ENCODE results near the gene SLC38A1.

Gene SLC38A1

DNA sequence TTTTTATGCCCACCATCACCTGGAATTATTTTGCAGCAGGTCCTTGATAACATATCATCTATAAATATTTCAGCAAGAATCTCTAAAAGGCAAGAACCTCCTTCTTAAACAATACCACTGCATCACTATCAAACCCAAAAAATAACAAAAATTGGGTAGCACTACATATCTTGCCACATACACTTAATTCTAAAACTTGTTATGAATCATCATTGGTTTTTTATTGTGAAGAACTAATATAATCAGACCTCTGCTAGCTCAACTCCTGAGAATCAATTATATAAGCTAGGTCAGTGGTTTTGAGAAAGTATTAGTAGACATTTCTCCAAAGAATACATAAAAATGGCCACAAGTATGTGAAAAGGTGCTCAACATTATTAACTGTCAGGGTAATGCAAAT is 23.8 kb downstream of the SLC38A1 start:
- no peak for DNase-seq (ENCODE audit: low read depth)
- TF ChIP-seq, protein P1, sequence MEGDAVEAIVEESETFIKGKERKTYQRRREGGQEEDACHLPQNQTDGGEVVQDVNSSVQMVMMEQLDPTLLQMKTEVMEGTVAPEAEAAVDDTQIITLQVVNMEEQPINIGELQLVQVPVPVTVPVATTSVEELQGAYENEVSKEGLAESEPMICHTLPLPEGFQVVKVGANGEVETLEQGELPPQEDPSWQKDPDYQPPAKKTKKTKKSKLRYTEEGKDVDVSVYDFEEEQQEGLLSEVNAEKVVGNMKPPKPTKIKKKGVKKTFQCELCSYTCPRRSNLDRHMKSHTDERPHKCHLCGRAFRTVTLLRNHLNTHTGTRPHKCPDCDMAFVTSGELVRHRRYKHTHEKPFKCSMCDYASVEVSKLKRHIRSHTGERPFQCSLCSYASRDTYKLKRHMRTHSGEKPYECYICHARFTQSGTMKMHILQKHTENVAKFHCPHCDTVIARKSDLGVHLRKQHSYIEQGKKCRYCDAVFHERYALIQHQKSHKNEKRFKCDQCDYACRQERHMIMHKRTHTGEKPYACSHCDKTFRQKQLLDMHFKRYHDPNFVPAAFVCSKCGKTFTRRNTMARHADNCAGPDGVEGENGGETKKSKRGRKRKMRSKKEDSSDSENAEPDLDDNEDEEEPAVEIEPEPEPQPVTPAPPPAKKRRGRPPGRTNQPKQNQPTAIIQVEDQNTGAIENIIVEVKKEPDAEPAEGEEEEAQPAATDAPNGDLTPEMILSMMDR (IDR thresholded peaks at IDR 0.05; ENCODE audit: low read depth, low read length, missing control alignments): no peak
- H3K4me3 ChIP-seq (ENCODE audit: low read depth, low read length): no peak overlapping the region

DNA sequence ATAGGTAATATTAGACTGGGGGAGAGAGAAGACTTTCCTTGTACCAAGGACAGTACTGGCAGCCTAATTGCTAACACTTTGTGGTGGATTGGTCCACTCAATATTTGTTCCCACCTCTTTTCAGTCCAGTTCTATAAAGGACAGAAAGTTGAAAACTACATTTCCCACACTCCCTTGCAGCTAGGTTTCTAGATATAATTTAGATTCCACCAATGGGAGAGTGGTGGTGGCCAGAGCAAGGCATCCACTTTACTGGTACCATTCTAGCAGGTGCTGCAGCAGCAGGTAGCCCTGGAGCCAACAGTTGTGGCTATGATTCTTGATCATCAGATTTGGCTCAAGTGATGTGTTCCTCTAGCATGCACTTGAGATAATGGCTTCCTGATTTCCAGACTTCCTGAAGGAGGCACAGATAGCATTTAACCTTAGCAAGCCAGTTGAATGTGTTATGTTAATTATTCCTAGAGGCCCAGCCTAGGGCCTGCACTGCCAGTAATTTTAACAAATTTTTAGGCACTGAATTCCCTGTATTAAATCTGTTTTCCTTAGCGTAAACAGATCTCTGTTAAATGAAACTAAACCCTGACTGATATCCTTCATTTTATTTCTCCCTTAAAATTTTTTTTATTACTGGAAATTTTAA is 24.4 kb downstream of the SLC38A1 start:
- TF ChIP-seq, protein P1 (IDR thresholded peaks at IDR 0.05; ENCODE audit: low read depth, low read length, missing control alignments): no peak
- H3K4me3 ChIP-seq (ENCODE audit: low read depth, low read length): no peak overlapping the region
- no peak for DNase-seq (ENCODE audit: low read depth)

DNA sequence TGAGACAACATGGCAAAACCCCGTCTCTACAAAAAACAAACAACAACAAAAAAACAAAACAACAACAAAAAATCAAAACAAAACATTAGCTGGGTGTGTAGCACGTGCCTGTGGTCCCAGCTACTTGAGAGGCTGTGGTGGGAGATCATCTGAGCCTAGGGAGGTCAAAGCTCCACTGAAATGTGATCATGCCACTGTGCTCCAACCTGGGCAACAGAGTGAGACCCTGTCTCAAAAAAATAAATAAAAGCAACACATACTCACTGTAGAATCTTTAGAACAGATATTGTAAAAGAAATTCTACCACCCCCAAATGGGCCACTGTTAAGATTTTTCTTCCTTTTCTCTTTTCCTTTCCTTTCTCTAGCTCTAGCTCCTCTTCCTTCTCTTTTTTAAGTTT is 26.3 kb downstream of the SLC38A1 start:
- DNase-seq (ENCODE audit: low read depth): no peak
- H3K4me3 ChIP-seq (ENCODE audit: low read depth, low read length): no peak overlapping the region
- TF ChIP-seq, protein P1 (IDR thresholded peaks at IDR 0.05; ENCODE audit: low read depth, low read length, missing control alignments): no peak

DNA sequence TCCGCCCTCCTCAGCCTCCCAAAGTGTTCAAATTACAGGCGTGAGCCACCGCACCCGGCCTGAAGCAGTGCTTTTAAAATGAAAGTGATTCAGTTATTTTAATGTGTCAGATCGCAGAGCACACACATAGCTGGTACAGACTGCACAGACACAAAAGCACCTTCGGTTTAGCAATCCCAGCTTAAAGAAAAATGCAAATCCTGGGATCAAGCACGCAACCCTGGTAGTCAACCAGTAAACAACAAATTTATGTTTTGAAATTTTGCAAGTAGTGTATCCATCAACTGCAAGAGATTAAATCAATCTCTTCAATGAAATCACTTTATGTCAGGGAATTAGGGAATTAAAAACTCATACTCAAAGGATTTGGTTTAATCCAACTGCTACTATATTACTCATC is 28.4 kb downstream of the SLC38A1 start:
- TF ChIP-seq, protein P1 (IDR thresholded peaks at IDR 0.05; ENCODE audit: low read depth, low read length, missing control alignments): no peak
- DNase-seq (ENCODE audit: low read depth): no peak
- no peak overlapping the region for H3K4me3 ChIP-seq (ENCODE audit: low read depth, low read length)

DNA sequence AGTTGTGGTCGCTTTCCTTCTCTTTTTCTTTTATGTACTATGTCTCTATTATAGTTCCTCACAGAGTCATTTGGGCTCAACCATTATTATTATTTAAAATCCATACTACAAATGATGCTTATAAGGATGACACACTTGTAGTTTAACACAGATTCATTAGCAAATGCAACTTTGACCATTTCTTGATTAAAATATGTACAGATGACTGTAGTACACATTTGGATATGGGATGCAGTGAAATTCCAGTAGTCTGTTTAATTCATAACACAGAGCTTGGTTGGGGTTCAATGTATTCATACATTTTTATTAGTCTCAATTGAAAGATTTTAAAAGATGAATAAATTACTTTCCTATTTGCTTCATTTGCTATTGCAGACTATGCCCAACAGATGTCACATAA is 30.0 kb downstream of the SLC38A1 start:
- TF ChIP-seq, protein P1 (IDR thresholded peaks at IDR 0.05; ENCODE audit: low read depth, low read length, missing control alignments): no peak
- no peak for DNase-seq (ENCODE audit: low read depth)
- H3K4me3 ChIP-seq (ENCODE audit: low read depth, low read length): no peak overlapping the region

DNA sequence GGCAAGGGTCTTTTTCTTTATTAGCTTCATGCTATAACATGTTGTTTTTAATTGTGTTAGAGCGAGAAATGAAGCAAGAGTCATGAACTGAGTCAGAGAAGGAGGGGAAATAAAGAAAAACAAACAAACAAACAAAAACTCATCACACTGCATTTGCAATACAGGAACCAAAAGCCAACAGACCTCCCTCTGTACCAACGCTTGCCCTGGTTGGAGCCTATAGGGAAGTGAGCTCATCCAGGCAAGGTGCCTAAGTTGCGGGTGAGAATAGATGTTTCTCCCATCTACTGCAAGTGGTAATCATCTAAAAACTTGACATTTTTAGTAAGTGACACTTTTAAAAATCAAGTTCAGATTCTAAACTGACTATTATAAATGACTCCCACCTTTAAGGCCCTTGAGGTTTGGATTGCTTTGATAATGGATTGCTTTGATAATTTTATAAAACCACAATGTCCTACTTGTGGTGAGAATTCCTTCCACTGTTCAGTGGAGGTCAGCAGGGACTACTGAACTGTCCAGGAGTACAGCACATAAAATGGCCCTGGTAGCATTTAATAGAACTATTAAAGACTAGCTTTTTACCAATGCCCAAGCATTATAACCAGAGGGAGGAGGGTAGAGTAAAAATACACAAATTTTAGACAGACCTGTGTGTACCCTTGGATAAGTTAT is 31.3 kb downstream of the SLC38A1 start:
- TF ChIP-seq, protein P1 (IDR thresholded peaks at IDR 0.05; ENCODE audit: low read depth, low read length, missing control alignments): no peak
- DNase-seq (ENCODE audit: low read depth): no peak
- no peak overlapping the region for H3K4me3 ChIP-seq (ENCODE audit: low read depth, low read length)

DNA sequence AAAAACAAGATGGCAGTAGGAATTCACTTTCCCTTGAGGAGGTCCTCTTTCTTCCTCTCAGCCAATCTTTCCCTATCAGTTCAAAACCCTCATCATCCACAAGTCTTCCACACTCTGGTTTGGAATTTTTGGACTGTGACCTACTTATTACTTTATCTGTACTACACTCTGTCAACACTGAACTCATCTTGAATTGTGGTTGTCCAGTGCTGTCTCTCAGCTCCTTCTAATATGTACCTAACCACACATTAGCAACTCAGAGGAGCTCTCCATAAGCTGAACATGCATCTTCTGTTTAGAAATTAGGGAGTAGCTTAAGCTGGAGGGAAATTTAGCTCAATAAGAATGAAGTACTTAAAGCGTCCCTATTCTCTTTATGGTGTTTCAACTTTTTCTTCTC is 34.8 kb downstream of the SLC38A1 start:
- TF ChIP-seq, protein P1 (IDR thresholded peaks at IDR 0.05; ENCODE audit: low read depth, low read length, missing control alignments): no peak
- no peak for DNase-seq (ENCODE audit: low read depth)
- H3K4me3 ChIP-seq (ENCODE audit: low read depth, low read length): no peak overlapping the region

Data from GM12864 (cell line).